Measurements from ENCODE around the gene PRR7. TPM values are rescaled to one million over a fixed set of nuclear protein-coding genes. Genes with fewer than 3 reads are reported as not detected.
A peak's percentile ranks its signal among the peaks of the same experiment; 100 is the strongest.

The PRR7 gene
- total and polyA plus RNA-seq, 2 experiments from 2014 or later, result 7.6 to 9.7 TPM

- no peak overlapping the region for H3K4me3 ChIP-seq
- peaks cover under 1% of the 10 kb centered on the region; the same call in 1 of the 2 replicates for H3K79me2 ChIP-seq (replicated peaks; ENCODE audit: insufficient read depth)
- H3K9me2 ChIP-seq (ENCODE audit: insufficient read depth), result no peaks in the 10 kb centered on the region
- H3K4me1 Mint-ChIP-seq, result peaks cover 38% of the 10 kb centered on the region
- no peaks in the 10 kb centered on the region for H3K36me3 ChIP-seq (ENCODE audit: insufficient read depth)
- DNase-seq (ENCODE audit: low spot score), result no peak
- ATAC-seq, result no peak
- no peaks in the 10 kb centered on the region; the same call in 1 of the 2 replicates for H4K20me1 ChIP-seq (replicated peaks; ENCODE audit: insufficient read depth)
- H3F3A ChIP-seq (replicated peaks; ENCODE audit: low read depth), result peaks cover 19% of the 10 kb centered on the region
- H3K4me3 Mint-ChIP-seq, result no peak overlapping the region; the same call in 2 of the 3 replicates
- no peaks in the 10 kb centered on the region for H3K27me3 ChIP-seq (ENCODE audit: insufficient read depth)
- H3K9me3 Mint-ChIP-seq, result no peaks in the 10 kb centered on the region
- peaks cover 26% of the 10 kb centered on the region for H3K27me3 Mint-ChIP-seq (ENCODE audit: insufficient read depth, low read depth, poor library complexity)
- H3K27ac ChIP-seq (ENCODE audit: low read depth), result 0 out of 2 replicates have a peak overlapping the region, but pooled peaks have one; percentile 45
- H3K4me2 ChIP-seq, result no peak overlapping the region
- H2AFZ ChIP-seq, result no peak overlapping the region
- peak overlapping the region; percentile 88; the same call in 1 of the 2 replicates for H3K27ac Mint-ChIP-seq
- peaks cover 17% of the 10 kb centered on the region for H3K36me3 Mint-ChIP-seq (ENCODE audit: low read depth)
- H3K4me1 ChIP-seq (ENCODE audit: insufficient read depth), result peaks cover 20% of the 10 kb centered on the region
- TF ChIP-seq ZNF114 (CRISPR knock-in tag; IDR thresholded peaks at IDR 0.05) (no peak), CREB1 (CRISPR knock-in tag; IDR thresholded peaks at IDR 0.05; ENCODE audit: low read depth) (no peak), ETS1 (IDR thresholded peaks at IDR 0.05) (no peak), ZNF331 (CRISPR knock-in tag; IDR thresholded peaks at IDR 0.05; ENCODE audit: low read depth) (no peak), REST (IDR thresholded peaks at IDR 0.05; ENCODE audit: unreplicated experiment) (no peak), POLR2AphosphoS5 (IDR thresholded peaks at IDR 0.05; ENCODE audit: low read depth) (no peak), NANOG (IDR thresholded peaks at IDR 0.05; ENCODE audit: borderline replicate concordance) (no peak), STAT1 (IDR thresholded peaks at IDR 0.05; ENCODE audit: unreplicated experiment) (no peak), EZH2 (IDR thresholded peaks at IDR 0.05; ENCODE audit: low read depth, unreplicated experiment) (no peak), EZH2phosphoT487 (IDR thresholded peaks at IDR 0.05; ENCODE audit: unreplicated experiment) (no peak), JUNB (IDR thresholded peaks at IDR 0.05; ENCODE audit: unreplicated experiment) (no peak), CTCF (conservative IDR thresholded peaks at IDR 0.05; ENCODE audit: low read depth in 2 of 2) (no peak)
These were observed 31.3 kb downstream of the PRR7 start for GRCh38 chr5:177477701-177478477.

All from GM23338 (cell line).